Urinary bladder (tissue), 4 donors: ENCODE measurements around the gene SLC6A3. TPM values are rescaled to one million over a fixed set of nuclear protein-coding genes. Genes with fewer than 3 reads are reported as not detected.

ENCODE experiments used
- DNase-seq: peaks from one replicate; pipeline ENCODE4 v3.0.0-alpha.2; 2015; ENCODE audit errors: extremely low spot score
- H3K27ac ChIP-seq: one replicate; pipeline ENCODE4 v1.5.1; 2013; ENCODE audit warnings: low read depth, mild to moderate bottlenecking, moderate library complexity
- H3K36me3 ChIP-seq: one replicate; pipeline ENCODE4 v1.6.1; 2013; ENCODE audit warnings: mild to moderate bottlenecking, moderate library complexity; ENCODE audit not compliant: insufficient read depth
- H3K4me1 ChIP-seq: one replicate; pipeline ENCODE4 v1.6.1; 2013; ENCODE audit warnings: mild to moderate bottlenecking, moderate library complexity; ENCODE audit not compliant: insufficient read depth
- H3K4me3 ChIP-seq: one replicate; pipeline ENCODE4 v1.5.1; 2013; ENCODE audit warnings: low read depth, low read length
- WGBS: extraction: QIAGEN DNeasy Blood & Tissue Kit; methylation state at CpG from one replicate; pipeline ENCODE4 v1.1.7; 2013; 5-methylcytosine and 5-hydroxymethylcytosine counted together
- polyA plus RNA-seq: library from polyadenylated mRNA; stranded (reverse); fragments of 200-250 nt; gene quantifications from one replicate; pipeline ENCODE4 v1.2.3, GENCODE V29; 2013
- total RNA-seq: library from RNA; depleted of rRNA; stranded (reverse); fragments of >200 nt; gene quantifications from one replicate; pipeline ENCODE4 v1.2.3, GENCODE V29; 2014
- donor health status: healthy with polysubstance abuse.
- donor health status: healthy.

SLC6A3 gene
- total and polyA plus RNA-seq, 2 donors = 0.77 TPM; not detected in 1

- H3K27ac ChIP-seq = no peak overlapping the region
- no peaks in the 10 kb centered on the region for H3K36me3 ChIP-seq
- no peak overlapping the region for H3K4me3 ChIP-seq
- WGBS = 46% methylated on average over 12 of the region's 12 CpGs
- DNase-seq = no peak
- no peaks in the 10 kb centered on the region for H3K4me1 ChIP-seq
These were observed 96.0 kb downstream of the SLC6A3 start for GRCh38 chr5:1349246-1349645.

DNA sequence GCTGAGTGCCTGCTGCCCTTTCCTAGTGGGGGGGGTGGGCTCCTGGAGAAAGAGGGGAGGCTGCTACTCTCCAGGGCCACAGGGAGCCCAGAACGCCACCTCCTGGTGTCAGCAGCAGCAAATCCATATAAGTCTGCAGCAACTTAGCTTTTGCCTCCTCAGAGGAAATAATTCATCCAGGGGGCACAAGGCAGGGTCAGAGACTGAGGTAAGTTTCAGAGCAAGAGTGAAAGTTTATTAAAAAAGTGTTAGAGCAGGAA, 96.3 kb downstream of the SLC6A3 start:
- no peak overlapping the region for H3K4me3 ChIP-seq
- no peaks in the 10 kb centered on the region for H3K36me3 ChIP-seq
- H3K27ac ChIP-seq = no peak overlapping the region
- H3K4me1 ChIP-seq = no peaks in the 10 kb centered on the region
- no peak for DNase-seq
- WGBS = 68% methylated on average over 1 of the region's 1 CpG

GRCh38 chr5:1347571-1347970, 97.7 kb downstream of the SLC6A3 start:
- WGBS = 48% methylated on average over 10 of the region's 10 CpGs
- no peak overlapping the region for H3K4me3 ChIP-seq
- H3K4me1 ChIP-seq = no peaks in the 10 kb centered on the region
- H3K36me3 ChIP-seq = no peaks in the 10 kb centered on the region
- H3K27ac ChIP-seq = no peak overlapping the region
- no peak for DNase-seq

GRCh38 chr5:1346627-1347440, 98.4 kb downstream of the SLC6A3 start:
- H3K36me3 ChIP-seq = no peaks in the 10 kb centered on the region
- no peak overlapping the region for H3K27ac ChIP-seq
- no peak for DNase-seq
- WGBS = 85% methylated on average over 21 of the region's 21 CpGs
- no peak overlapping the region for H3K4me3 ChIP-seq
- no peaks in the 10 kb centered on the region for H3K4me1 ChIP-seq

DNA sequence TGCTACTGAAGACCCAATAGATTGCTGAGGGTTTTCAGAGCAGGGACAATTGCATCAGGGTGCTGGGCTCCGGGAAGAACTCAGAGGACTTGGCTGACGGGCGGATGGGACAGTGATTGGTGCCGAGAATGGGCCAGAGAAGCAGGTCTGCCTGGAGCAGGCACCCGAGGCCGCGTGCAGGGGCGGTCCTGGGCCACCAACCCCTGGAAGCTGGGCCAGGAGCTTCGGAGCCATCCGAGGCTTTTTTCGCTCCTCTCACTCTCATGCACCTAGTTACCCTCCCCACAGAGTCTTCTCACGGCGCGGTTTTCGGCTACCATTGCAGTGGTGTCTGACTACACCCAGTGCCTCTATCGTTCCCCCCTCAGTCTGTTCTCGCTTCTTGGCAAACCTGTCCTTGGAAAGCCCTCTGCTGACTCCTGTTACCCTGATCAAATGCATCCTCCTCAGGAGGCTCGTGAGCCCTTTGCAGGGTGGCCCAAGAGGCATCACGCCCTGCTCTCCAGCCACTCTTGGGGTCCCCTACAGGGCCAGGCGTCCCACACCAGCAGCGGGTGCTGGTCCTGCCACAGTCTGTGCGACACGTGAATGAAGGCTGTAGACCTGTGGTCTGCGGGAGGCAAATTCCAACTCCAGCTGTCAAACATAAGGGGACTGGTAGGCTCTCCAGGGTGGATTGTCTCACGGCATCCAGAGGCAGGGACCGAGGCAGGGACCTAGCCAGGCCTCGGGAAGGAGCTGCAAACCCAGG, 99.2 kb downstream of the SLC6A3 start:
- WGBS = 77% methylated on average over 27 of the region's 27 CpGs
- Histone ChIP-seq H3K36me3 (no peaks in the 10 kb centered on the region), H3K4me1 (no peaks in the 10 kb centered on the region), H3K4me3 (peak overlapping the region; percentile 98), H3K27ac (no peak overlapping the region)
- no peak for DNase-seq

- Histone ChIP-seq H3K36me3 (no peaks in the 10 kb centered on the region), H3K4me3 (peak within 1 kb of the TSS; percentile 98), H3K27ac (peak within 1 kb of the TSS; percentile 80), H3K4me1 (no peaks in the 10 kb centered on the region)
- WGBS = under 1% methylated on average over 87 of the region's 87 CpGs
- DNase-seq = peak; percentile 14
These were observed 100.0 kb downstream of the SLC6A3 start, which contains the start of gene CLPTM1L for GRCh38 chr5:1344975-1345838. Gene CLPTM1L (minus strand): TSS chr5:1345099. CDS start chr5:1344841, 258 bp downstream.

GRCh38 chr5:1343931-1344901, 101.0 kb downstream of the SLC6A3 start:
- 6% methylated on average over 61 of the region's 61 CpGs for WGBS
- Histone ChIP-seq H3K27ac (no peak overlapping the region), H3K36me3 (no peaks in the 10 kb centered on the region), H3K4me3 (peak overlapping the region; percentile 98), H3K4me1 (no peaks in the 10 kb centered on the region)
- no peak for DNase-seq

- H3K27ac ChIP-seq = no peak overlapping the region
These were observed 101.9 kb downstream of the SLC6A3 start for GRCh38 chr5:1343315-1343751.

More at GRCh38 chr5:1343315-1343751, 101.9 kb downstream of the SLC6A3 start:
- Histone ChIP-seq H3K4me3 (no peak overlapping the region), H3K4me1 (no peaks in the 10 kb centered on the region), H3K36me3 (no peaks in the 10 kb centered on the region)
- WGBS = 82% methylated on average over 9 of the region's 9 CpGs
- DNase-seq = no peak

Other genes with a start within 250 kb of the SLC6A3 start
- gene SLC6A19, start 243.8 kb downstream of the SLC6A3 start, total RNA-seq = not detected
- not detected for gene SLC6A19, start 243.8 kb downstream of the SLC6A3 start, polyA plus RNA-seq
- gene SLC6A18, start 220.1 kb downstream of the SLC6A3 start, total RNA-seq = not detected
- not detected for gene SLC6A18, start 220.1 kb downstream of the SLC6A3 start, polyA plus RNA-seq
- not detected for gene TERT, start 150.4 kb downstream of the SLC6A3 start, total RNA-seq
- not detected for gene TERT, start 150.4 kb downstream of the SLC6A3 start, polyA plus RNA-seq
- 72.8 TPM for gene CLPTM1L, start 100.3 kb downstream of the SLC6A3 start, total RNA-seq
- 85.3 TPM for gene CLPTM1L, start 100.3 kb downstream of the SLC6A3 start, polyA plus RNA-seq
- gene LPCAT1, start 78.5 kb upstream of the SLC6A3 start, total RNA-seq = 31.4 TPM
- gene LPCAT1, start 78.5 kb upstream of the SLC6A3 start, polyA plus RNA-seq = 32.9 TPM